Right lobe of liver (tissue), 4 donors: ENCODE data around the gene HIC1.

ENCODE experiments used
- POLR2A ChIP-seq: fragments of 450-650 bp; IDR thresholded peaks from one replicate; pipeline ENCODE4 v1.6.1; 2017; ENCODE audit warnings: antibody characterized with exemption, mild to moderate bottlenecking
- TF ChIP-seq, protein P1 (sequence below), 4 donors: fragments of 200-600 bp in 3 of 4; fragments of 450-650 bp in 1 of 4; IDR thresholded peaks; one replicate each; pipeline versions ENCODE4 v1.5.1 to v1.8.0; 2016 to 2022; ENCODE audit warnings: antibody characterized with exemption in 4 of 4, mild to moderate bottlenecking in 2 of 4
- donor health status: DM: no; HTN: no; CAD: no.
- donor health status: DM: no; HTN: no; CAD: no.
- donor health status: DM: no; HTN: yes; CAD: no.

GRCh38 chr17:2027528-2028233 is 27.2 kb upstream of the HIC1 start:
- TF ChIP-seq, protein P1, sequence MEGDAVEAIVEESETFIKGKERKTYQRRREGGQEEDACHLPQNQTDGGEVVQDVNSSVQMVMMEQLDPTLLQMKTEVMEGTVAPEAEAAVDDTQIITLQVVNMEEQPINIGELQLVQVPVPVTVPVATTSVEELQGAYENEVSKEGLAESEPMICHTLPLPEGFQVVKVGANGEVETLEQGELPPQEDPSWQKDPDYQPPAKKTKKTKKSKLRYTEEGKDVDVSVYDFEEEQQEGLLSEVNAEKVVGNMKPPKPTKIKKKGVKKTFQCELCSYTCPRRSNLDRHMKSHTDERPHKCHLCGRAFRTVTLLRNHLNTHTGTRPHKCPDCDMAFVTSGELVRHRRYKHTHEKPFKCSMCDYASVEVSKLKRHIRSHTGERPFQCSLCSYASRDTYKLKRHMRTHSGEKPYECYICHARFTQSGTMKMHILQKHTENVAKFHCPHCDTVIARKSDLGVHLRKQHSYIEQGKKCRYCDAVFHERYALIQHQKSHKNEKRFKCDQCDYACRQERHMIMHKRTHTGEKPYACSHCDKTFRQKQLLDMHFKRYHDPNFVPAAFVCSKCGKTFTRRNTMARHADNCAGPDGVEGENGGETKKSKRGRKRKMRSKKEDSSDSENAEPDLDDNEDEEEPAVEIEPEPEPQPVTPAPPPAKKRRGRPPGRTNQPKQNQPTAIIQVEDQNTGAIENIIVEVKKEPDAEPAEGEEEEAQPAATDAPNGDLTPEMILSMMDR (IDR thresholded peaks at IDR 0.05): no peak
- TF ChIP-seq POLR2A: no peak
